CD4-positive, alpha-beta T cell treated with Interleukin-15 for 4 hours (primary cell): ENCODE measurements around the gene TEX30.
A peak's percentile ranks its signal among the peaks of the same experiment; 100 is the strongest.

Experiments
- DNase-seq: peaks from one replicate; pipeline ENCODE4 v3.0.0-alpha.2; 2020; ENCODE audit warnings: low spot score

The TEX30 gene

GRCh38 chr13:102779436-102780159 is 6.0 kb upstream of the TEX30 start:
- peak; percentile 26 for DNase-seq

DNA sequence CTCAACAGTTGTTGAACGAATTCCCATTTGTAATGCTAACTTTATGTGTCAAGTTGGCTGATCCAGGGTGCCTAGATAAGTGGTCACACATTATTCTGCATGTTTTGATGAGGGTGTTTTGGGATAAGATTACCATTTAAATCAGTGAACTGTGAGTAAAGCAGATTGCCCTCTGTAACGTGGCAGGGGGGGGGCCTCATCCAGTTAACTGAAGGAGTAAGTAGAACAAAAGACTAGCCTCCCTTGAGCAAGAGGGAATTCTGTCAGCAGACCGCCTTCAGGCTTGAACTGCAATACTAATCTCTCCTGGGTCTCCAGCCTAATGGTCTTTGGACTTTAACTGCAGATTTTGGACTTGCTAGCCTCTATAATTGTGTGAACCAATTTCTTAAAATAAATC is 4.2 kb upstream of the TEX30 start:
- DNase-seq: no peak

DNA sequence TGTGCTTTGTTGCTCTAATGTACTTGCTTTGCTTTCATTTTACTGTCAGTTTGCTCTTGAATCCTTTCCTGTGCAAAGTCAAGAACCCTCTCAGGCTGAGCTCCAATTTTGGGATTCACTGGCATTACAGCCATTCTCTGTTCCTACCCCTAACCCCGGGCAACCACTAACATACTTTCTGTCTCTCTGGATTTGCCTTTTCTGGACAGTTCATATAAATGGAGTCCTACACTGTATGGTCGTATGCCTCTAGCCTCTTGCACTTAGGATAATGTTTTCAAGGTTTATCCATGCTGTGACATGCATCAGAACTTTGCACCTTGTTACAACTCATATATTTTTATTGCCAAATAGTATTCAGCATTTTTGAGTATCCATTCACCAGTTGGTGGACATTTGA is 2.7 kb upstream of the TEX30 start:
- no peak for DNase-seq

- no peak for DNase-seq
Observed at GRCh38 chr13:102774591-102775520, 1.3 kb upstream of the TEX30 start.

- DNase-seq: no peak
Observed at GRCh38 chr13:102774214-102774568, 605 bp upstream of the TEX30 start.

GRCh38 chr13:102772042-102772425 is 1.6 kb downstream of the TEX30 start:
- no peak for DNase-seq

GRCh38 chr13:102771298-102772041 is 2.1 kb downstream of the TEX30 start:
- DNase-seq: no peak

DNA sequence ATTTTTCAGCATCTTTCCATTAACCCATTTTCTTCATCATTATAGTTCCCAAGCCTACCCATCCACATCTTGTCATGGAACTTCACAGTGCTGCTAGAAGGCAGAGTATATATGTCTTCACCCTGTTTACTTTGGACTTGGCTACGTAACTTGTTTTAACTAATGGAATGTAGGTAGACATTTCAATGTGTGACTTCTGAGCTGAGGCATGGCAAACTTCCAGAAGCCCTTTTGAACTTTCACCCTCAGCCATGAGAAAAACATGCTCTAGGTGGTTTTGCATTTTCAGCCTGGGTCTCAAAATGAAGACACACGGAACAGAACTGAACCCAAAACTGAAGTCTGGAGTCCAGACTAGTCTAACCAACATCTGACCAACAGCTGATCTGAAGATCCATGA is 3.2 kb downstream of the TEX30 start:
- no peak for DNase-seq

DNA sequence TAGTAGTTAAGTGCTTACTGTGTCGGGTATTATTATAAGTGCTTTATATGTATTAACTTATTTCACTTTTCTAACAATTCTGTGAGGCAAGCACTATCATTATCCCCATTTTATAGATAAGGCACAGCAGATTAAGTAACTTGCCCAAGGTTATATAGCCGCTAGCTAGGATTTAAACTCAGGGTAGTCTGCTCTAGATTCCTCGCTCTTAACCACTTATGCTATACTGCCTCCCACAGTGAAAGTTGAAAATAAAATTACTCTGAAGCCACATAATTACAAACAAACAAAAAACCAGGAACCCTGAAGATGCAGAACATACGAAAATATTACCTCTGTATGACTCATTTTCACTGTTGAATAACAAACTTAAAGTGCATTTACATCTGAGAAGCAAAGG is 3.9 kb downstream of the TEX30 start:
- no peak for DNase-seq

GRCh38 chr13:102768909-102769308 is 4.7 kb downstream of the TEX30 start:
- no peak for DNase-seq

- DNase-seq: no peak
Observed at GRCh38 chr13:102763741-102764140, 9.8 kb downstream of the TEX30 start.

DNA sequence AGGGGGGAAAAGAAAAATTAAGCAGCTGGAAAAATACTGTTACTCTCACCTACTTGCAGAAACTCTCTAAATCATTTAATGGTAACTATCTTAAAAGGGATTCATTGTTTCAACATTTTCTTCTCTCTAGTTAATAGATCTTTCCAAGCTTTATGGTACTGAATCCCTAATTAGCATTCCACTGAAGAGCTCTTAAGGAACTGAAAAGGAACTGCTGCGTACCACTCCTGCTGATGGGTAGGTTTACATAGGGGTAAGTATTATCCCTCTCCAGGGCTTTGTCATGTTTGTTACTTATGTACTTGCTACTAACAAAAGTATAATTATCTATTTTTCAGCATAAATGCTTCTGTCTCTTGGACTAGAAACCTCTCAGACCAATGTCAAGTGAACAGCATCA is 12.5 kb downstream of the TEX30 start:
- no peak for DNase-seq

- no peak for DNase-seq
Observed at GRCh38 chr13:102758842-102759241, 14.7 kb downstream of the TEX30 start.

GRCh38 chr13:102757006-102757405 is 16.6 kb downstream of the TEX30 start:
- DNase-seq: no peak

- DNase-seq: no peak
Observed at GRCh38 chr13:102751886-102752285, 21.7 kb downstream of the TEX30 start.

DNA sequence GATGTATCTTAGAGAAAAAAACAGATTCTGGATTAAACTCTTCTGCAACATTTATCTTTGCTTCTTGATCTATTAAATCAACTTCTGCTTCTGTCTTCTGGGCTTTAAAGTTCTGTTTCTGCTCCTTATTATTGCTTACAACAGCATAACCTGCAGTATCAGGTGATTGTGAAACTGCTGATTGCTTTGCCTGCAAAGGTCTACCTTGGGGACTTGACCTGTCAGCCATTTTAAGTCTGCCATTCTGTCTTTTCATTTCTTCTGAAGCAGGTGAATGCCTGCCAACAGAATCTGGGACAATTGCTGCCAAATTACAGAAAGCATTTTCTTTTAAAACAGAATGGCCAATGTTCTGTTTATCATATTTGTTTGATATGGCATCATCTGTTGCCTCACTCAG is 31.1 kb downstream of the TEX30 start:
- no peak for DNase-seq

DNA sequence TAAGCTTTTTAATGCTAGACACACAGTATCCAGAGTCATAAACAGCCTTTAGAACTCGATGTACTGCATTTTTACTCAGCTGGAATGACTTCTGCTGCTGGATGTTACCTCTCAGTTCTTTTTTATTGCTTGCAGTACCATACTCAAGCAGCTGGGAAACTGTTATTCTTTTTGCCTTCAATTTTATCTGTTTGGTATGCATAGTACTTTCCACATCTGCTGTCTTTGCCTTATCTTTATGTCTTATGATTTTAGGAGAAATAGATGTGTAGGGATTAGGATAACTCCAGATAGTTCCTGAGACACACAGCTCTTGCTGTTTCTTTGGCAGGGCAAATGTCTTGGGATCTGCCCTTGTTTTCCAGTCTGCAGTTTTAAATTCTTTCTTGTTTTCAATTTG is 31.5 kb downstream of the TEX30 start:
- no peak for DNase-seq

DNA sequence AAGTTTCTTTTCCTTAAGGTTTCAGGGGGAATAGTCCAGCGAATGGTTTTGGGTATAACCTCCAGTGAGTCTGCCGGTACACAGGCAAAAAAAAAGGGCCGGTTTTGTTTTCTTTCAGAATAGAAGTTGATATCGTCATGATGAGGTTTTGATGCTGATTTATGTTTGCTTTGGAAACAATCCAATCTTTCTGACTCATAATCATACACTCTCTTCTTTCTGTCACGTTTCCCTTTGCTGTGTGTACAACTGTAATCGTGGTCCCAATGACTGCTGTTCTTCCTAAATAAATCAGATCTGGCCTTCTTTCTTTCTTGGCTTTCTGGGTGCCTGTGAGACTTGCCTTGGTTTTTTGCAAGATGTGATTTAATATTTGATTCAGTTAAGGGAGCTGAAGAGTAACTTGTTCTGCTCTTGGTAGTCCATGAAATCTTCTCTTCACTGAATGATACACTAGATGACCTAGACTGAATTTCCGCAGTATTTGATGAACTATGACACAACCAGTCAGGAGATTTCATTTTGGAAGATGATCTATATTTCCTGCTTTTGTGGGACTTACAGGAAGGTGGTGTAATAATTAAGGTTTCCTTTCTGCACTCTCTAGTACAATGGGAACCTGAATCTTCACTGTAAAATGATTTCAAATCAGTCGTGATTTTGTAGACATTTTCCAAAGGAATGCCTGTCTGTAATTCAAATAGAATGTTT is 43.9 kb downstream of the TEX30 start:
- no peak for DNase-seq

DNA sequence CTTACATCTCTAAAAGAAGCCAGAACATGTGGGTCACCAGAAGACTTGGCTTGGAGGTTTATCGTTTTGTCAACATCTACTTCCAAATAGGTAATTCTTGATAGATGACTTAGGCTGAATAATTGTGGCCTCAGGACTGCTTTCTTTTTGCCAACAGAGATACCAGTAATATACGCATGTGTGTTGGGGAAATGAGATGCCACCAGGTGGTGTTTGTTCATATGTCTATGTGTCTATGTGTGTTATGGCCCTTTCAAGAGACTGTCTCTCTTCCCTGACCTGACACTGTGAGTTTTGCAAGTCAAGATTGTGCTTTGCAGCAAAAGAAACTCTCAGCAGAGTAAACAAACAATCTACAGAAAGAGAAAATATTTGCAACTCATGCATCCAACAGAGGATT is 47.2 kb downstream of the TEX30 start:
- DNase-seq: no peak

- DNase-seq: peak; percentile 0
Observed at GRCh38 chr13:102724923-102725322, 48.7 kb downstream of the TEX30 start.

GRCh38 chr13:102721800-102722231 is 51.8 kb downstream of the TEX30 start:
- DNase-seq: peak; percentile 2

DNA sequence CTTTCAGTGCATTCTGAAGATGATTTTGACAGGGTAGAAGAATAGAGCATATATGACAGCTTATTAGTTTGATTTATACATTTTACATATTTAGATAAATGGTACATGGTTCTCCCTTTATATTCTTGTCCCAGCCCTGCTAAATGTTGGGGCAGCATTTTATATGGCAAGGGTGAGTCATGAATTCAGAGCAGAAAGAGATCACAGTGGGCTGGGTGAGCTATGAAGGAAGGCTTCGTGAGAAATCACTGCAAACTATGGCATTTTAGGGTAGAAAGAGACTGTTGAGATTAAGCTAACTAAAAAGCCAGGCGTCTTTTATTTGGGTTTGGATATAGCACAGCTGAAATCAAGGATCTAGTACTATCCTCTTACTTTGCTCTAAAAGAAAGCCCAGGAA is 54.8 kb downstream of the TEX30 start:
- no peak for DNase-seq
